Endothelial cell of umbilical vein (primary cell): ENCODE results near the gene B9D1. TPM values are rescaled to one million over a fixed set of nuclear protein-coding genes. Genes with fewer than 3 reads are reported as not detected.

Experiments used
- BruUV-seq: library from RNA; stranded (reverse); fragments of 400-500 nt; replicated peaks from 2 replicates; lab custom pipeline; 2021; lab: Mats Ljungman, UMichigan
- CTCF ChIA-PET: fragments of 300-600, 350-600 bp; sonication (Branson Sonifier 250); formaldehyde crosslinking; loops from one replicate; lab custom pipeline; 2021; ENCODE audit warnings: antibody characterized with exemption, inconsistent platforms; lab: Charles Lee
- POLR2A ChIA-PET: fragments of 300-600, 350-600 bp; sonication (Branson Sonifier 250); formaldehyde crosslinking; loops from one replicate; lab custom pipeline; 2021; ENCODE audit warnings: antibody characterized with exemption, inconsistent platforms; lab: Charles Lee
- DNase-seq: peaks from one replicate; pipeline ENCODE4 v3.0.0-alpha.2; 2011; ENCODE audit warnings: low read depth, low spot score
- FAIRE-seq: peaks from 2 replicates; lab custom pipeline; 2011; peaks lifted over from hg19 to GRCh38; lab: Jason Lieb, UNC
- H2AFZ ChIP-seq: 2 replicates; pipeline ENCODE4 v1.6.0; 2012; ENCODE audit warnings: low read depth, low read length, control low read depth, inconsistent platforms
- H3K27ac ChIP-seq: 2 replicates; pipeline ENCODE4 v1.5.1; 2011; ENCODE audit warnings: low read depth, mild to moderate bottlenecking, control low read depth, low read length, moderate library complexity; ENCODE audit not compliant: insufficient read depth
- H3K27me3 ChIP-seq, 2 experiments: 2 replicates each; pipeline versions ENCODE4 v1.6.0 to v1.6.1; 2011; ENCODE audit warnings: low read length in 2 of 2, mixed read lengths in 1 of 2; ENCODE audit not compliant: control insufficient read depth in 2 of 2, insufficient read depth in 2 of 2
- H3K36me3 ChIP-seq, 2 experiments: 2 replicates in 1 of 2; 3 replicates in 1 of 2; pipeline ENCODE4 v1.5.1; 2011; ENCODE audit warnings: low read length in 2 of 2, mild to moderate bottlenecking in 1 of 2, moderate library complexity in 1 of 2; ENCODE audit not compliant: control insufficient read depth in 2 of 2, insufficient read depth in 2 of 2; ENCODE audit errors: extremely low read depth in 1 of 2
- H3K4me1 ChIP-seq: 3 replicates; pipeline ENCODE4 v1.5.1; 2011; ENCODE audit warnings: mild to moderate bottlenecking, low read length; ENCODE audit not compliant: control insufficient read depth, insufficient read depth; ENCODE audit errors: extremely low read depth
- H3K4me2 ChIP-seq: 2 replicates; pipeline ENCODE4 v1.6.1; 2011; ENCODE audit warnings: low read length, control low read depth, mixed read lengths; ENCODE audit not compliant: insufficient read depth
- H3K4me3 ChIP-seq, 3 experiments: fragments of 200-600 bp in 1 of 3; sonication (generic), shearing (Covaris generic) in 1 of 3; replicated peaks in 1 of 3; 2 replicates each; pipeline ENCODE4 v1.5.1; 2011 to 2016; ENCODE audit warnings: control low read depth in 3 of 3, low read length in 3 of 3, mild to moderate bottlenecking in 2 of 3, inconsistent platforms in 1 of 3, low read depth in 1 of 3, moderate library complexity in 1 of 3; ENCODE audit not compliant: insufficient read depth in 1 of 3
- H3K79me2 ChIP-seq: 2 replicates; pipeline ENCODE4 v1.6.0; 2012; ENCODE audit warnings: low read length, inconsistent platforms; ENCODE audit not compliant: control insufficient read depth, insufficient read depth
- H3K9ac ChIP-seq: replicated peaks from 2 replicates; pipeline ENCODE3; 2011; ENCODE audit warnings: low read length, control low read depth; ENCODE audit not compliant: insufficient read depth; ENCODE audit errors: extremely low read depth
- H3K9me1 ChIP-seq: replicated peaks from 3 replicates; pipeline ENCODE4 v1.6.0; 2011; ENCODE audit warnings: mild to moderate bottlenecking, low read length; ENCODE audit not compliant: control insufficient read depth, insufficient read depth; ENCODE audit errors: extremely low read depth
- H3K9me3 ChIP-seq: replicated peaks from 2 replicates; pipeline ENCODE4 v1.5.1; 2012; ENCODE audit warnings: low read length, inconsistent platforms; ENCODE audit not compliant: control insufficient read depth, insufficient read depth
- H4K20me1 ChIP-seq: replicated peaks from 2 replicates; pipeline ENCODE3; 2011; ENCODE audit warnings: mild to moderate bottlenecking, low read length; ENCODE audit not compliant: control insufficient read depth, insufficient read depth; ENCODE audit errors: extremely low read depth
- EZH2 ChIP-seq: IDR thresholded peaks from 2 replicates; pipeline ENCODE4 v1.6.1; 2012; ENCODE audit warnings: borderline replicate concordance, low read depth, mild to moderate bottlenecking, moderate library complexity, low read length, inconsistent platforms; ENCODE audit not compliant: severe bottlenecking
- FOS ChIP-seq: IDR thresholded peaks from 2 replicates; pipeline ENCODE4 v1.6.1; 2011; ENCODE audit warnings: mild to moderate bottlenecking, low read length, moderate library complexity, borderline replicate concordance; ENCODE audit not compliant: insufficient read depth
- GATA2 ChIP-seq: IDR thresholded peaks from 2 replicates; pipeline ENCODE4 v1.7.0; 2011; ENCODE audit warnings: low read depth, mild to moderate bottlenecking, moderate library complexity, mixed read lengths, low read length; ENCODE audit not compliant: insufficient read length, insufficient read depth
- JUN ChIP-seq: IDR thresholded peaks from 2 replicates; pipeline ENCODE4 v1.6.1; 2011; ENCODE audit warnings: borderline replicate concordance, low read depth; ENCODE audit not compliant: insufficient read length, insufficient read depth
- MYC ChIP-seq: IDR thresholded peaks from one replicate; pipeline ENCODE4 v1.6.1; 2011; ENCODE audit warnings: mild to moderate bottlenecking, low read depth, low read length
- POLR2A ChIP-seq: IDR thresholded peaks from 2 replicates; pipeline ENCODE4 v1.6.1; 2012; ENCODE audit warnings: low read depth, mild to moderate bottlenecking, control low read depth, low read length
- POLR2AphosphoS5 ChIP-seq: IDR thresholded peaks from 2 replicates; pipeline ENCODE4 v1.6.1; 2012; ENCODE audit warnings: low read depth, mild to moderate bottlenecking, control low read depth, low read length, moderate library complexity; ENCODE audit not compliant: insufficient read depth
- dilution Hi-C: fragments of 300-500 bp; cut with MboI; formaldehyde crosslinking; loops from one replicate; pipeline ENCODE4 v1.15.0; 2019; ENCODE audit warnings: low sequenced_read_pairs; ENCODE audit not compliant: extremely low pct_ligation_motif_present
- intact Hi-C: fragments of 100-400 bp; cut with micrococcal nuclease; formaldehyde crosslinking; loops from one replicate; pipeline ENCODE4 v1.10.0; 2022
- polyA plus RNA-seq, 4 experiments: library from polyadenylated mRNA; depleted of rRNA in 3 of 4; stranded (reverse) in 3 of 4; unstranded in 1 of 4; fragments of >200 nt; gene quantifications; 2 replicates each; pipeline versions ENCODE4 v1.2.1 to v1.2.3, GENCODE V29; 2011 to 2012; ENCODE audit warnings: missing spikeins in 1 of 4
- total RNA-seq: library from RNA; stranded (reverse); gene quantifications from 2 replicates; pipeline ENCODE4 v1.2.3, GENCODE V29; 2021
- TF ChIP-seq, protein P1 (sequence below), 2 donors: IDR thresholded peaks; 1 replicate in 1 of 2; 2 replicates in 1 of 2; pipeline ENCODE4 v1.5.1; 2011; ENCODE audit warnings: low read length in 2 of 2, mild to moderate bottlenecking in 2 of 2, moderate library complexity in 2 of 2, control low read depth in 1 of 2, inconsistent platforms in 1 of 2, low read depth in 1 of 2; ENCODE audit not compliant: insufficient read depth in 1 of 2; ENCODE audit errors: extremely low read depth in 1 of 2
- TF ChIP-seq, protein P2 (sequence below): IDR thresholded peaks from 2 replicates; pipeline ENCODE4 v1.6.1; 2011; ENCODE audit not compliant: insufficient read depth, insufficient read length

Gene B9D1
- total and polyA plus RNA-seq, 2 donors (not counting 3 experiments of a cell fraction or from before 2014, with no cell fraction given): 20.5 to 55.8 TPM

DNA sequence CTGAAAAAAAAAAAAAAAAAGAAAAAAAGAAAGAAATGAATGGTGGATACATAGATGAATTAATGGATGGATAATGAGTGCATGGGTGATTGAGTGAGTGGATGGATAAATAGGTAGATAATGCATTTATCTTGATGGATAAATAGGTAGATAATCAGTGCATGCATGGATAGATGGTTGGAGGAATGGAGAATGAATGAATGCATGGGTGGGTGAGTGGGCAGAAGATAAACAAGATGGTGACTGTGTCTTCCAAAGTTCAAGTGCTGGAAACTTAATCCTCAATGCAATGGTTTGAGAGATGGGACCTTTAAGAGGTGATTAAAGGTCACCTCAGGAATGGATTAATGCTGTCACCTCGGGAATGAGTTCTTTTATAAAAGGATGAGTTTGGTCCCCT is 41.7 kb upstream of the B9D1 start:
- H3K36me3 ChIP-seq: no peaks in the 10 kb centered on the region
- no TSS peak for BruUV-seq
- no peak overlapping the region for H3K9ac ChIP-seq
- no peaks in the 10 kb centered on the region for H3K9me3 ChIP-seq
- dilution Hi-C loops (no loop called here), intact Hi-C loops (no loop called here)
- TF ChIP-seq, protein P1, sequence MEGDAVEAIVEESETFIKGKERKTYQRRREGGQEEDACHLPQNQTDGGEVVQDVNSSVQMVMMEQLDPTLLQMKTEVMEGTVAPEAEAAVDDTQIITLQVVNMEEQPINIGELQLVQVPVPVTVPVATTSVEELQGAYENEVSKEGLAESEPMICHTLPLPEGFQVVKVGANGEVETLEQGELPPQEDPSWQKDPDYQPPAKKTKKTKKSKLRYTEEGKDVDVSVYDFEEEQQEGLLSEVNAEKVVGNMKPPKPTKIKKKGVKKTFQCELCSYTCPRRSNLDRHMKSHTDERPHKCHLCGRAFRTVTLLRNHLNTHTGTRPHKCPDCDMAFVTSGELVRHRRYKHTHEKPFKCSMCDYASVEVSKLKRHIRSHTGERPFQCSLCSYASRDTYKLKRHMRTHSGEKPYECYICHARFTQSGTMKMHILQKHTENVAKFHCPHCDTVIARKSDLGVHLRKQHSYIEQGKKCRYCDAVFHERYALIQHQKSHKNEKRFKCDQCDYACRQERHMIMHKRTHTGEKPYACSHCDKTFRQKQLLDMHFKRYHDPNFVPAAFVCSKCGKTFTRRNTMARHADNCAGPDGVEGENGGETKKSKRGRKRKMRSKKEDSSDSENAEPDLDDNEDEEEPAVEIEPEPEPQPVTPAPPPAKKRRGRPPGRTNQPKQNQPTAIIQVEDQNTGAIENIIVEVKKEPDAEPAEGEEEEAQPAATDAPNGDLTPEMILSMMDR (IDR thresholded peaks at IDR 0.05; ENCODE audit: extremely low read depth in 1 of 2, insufficient read depth in 1 of 2, low read depth in 1 of 2, low read length in 2 of 2): no peak
- no peak for TF ChIP-seq POLR2A
- TF ChIP-seq FOS: no peak
- no peak for TF ChIP-seq EZH2
- no peak for TF ChIP-seq GATA2
- no peak for TF ChIP-seq MYC
- TF ChIP-seq, protein P2, sequence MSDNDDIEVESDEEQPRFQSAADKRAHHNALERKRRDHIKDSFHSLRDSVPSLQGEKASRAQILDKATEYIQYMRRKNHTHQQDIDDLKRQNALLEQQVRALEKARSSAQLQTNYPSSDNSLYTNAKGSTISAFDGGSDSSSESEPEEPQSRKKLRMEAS: no peak
- no peak for TF ChIP-seq JUN
- no peak for TF ChIP-seq POLR2AphosphoS5
- DNase-seq (no peak), FAIRE-seq (no peak)
- no peak overlapping the region for H2AFZ ChIP-seq
- H4K20me1 ChIP-seq: no peaks in the 10 kb centered on the region
- no peak overlapping the region for H3K4me2 ChIP-seq
- ChIA-PET CTCF (no interaction called here), POLR2A (no interaction called here)
- H3K27me3 ChIP-seq: no peaks in the 10 kb centered on the region
- no peaks in the 10 kb centered on the region for H3K79me2 ChIP-seq
- no peaks in the 10 kb centered on the region for H3K9me1 ChIP-seq
- H3K4me3 ChIP-seq: no peak overlapping the region
- H3K4me1 ChIP-seq: no peaks in the 10 kb centered on the region
- no peak overlapping the region for H3K27ac ChIP-seq
